DOHH2 (cell line): ENCODE results near the gene MYOZ1.
"Not testable (repeated sequence)": the region's sequence is repeated elsewhere in the genome, so short reads cannot be mapped to it uniquely, and the experiment has no call there.

Experiments
- H3F3A ChIP-seq: fragments of 200-600 bp; sonication (generic), shearing (Covaris generic); 2 replicates; pipeline ENCODE4 v1.6.0; 2016; ENCODE audit warnings: antibody characterized with exemption, mild to moderate bottlenecking; ENCODE audit not compliant: control insufficient read depth, insufficient read depth
- H3K27ac ChIP-seq: fragments of 200-600 bp; sonication (generic); 2 replicates; pipeline ENCODE4 v1.5.1; 2014; ENCODE audit warnings: low read depth, mild to moderate bottlenecking, low read length, moderate library complexity
- H3K27me3 ChIP-seq: fragments of 200-600 bp; sonication (generic); 2 replicates; pipeline ENCODE4 v1.6.1; 2014; ENCODE audit warnings: mild to moderate bottlenecking, low read length, mixed read lengths; ENCODE audit not compliant: control insufficient read depth
- H3K36me3 ChIP-seq: fragments of 200-600 bp; sonication (generic); 2 replicates; pipeline ENCODE4 v1.6.1; 2014; ENCODE audit warnings: mild to moderate bottlenecking, low read length, moderate library complexity, mixed read lengths; ENCODE audit not compliant: control insufficient read depth
- H3K4me1 ChIP-seq: fragments of 200-600 bp; sonication (generic); 2 replicates; pipeline ENCODE4 v1.6.1; 2014; ENCODE audit warnings: mild to moderate bottlenecking, low read length, mixed read lengths; ENCODE audit not compliant: control insufficient read depth
- H3K4me2 ChIP-seq: fragments of 200-600 bp; sonication (generic); 2 replicates; pipeline ENCODE4 v1.6.0; 2014; ENCODE audit warnings: mild to moderate bottlenecking, low read length, moderate library complexity
- H3K4me3 ChIP-seq: fragments of 200-600 bp; sonication (generic); 2 replicates; pipeline ENCODE4 v1.5.1; 2014; ENCODE audit warnings: mild to moderate bottlenecking, low read length, mixed read lengths
- H3K79me2 ChIP-seq: fragments of 200-600 bp; sonication (generic); 2 replicates; pipeline ENCODE4 v1.6.1; 2014; ENCODE audit warnings: mild to moderate bottlenecking, low read length, mixed read lengths; ENCODE audit not compliant: control insufficient read depth
- H3K9me2 ChIP-seq: fragments of 200-600 bp; sonication (generic); replicated peaks from 2 replicates; pipeline ENCODE4 v1.6.1; 2014; ENCODE audit warnings: mild to moderate bottlenecking, low read length, mixed read lengths; ENCODE audit not compliant: control insufficient read depth
- H3K9me3 ChIP-seq: fragments of 200-600 bp; sonication (generic); 2 replicates; pipeline ENCODE4 v1.6.1; 2014; ENCODE audit warnings: antibody characterized with exemption, low read length, mixed read lengths; ENCODE audit not compliant: control insufficient read depth, insufficient read depth
- H4K20me1 ChIP-seq: fragments of 200-600 bp; sonication (generic); 2 replicates; pipeline ENCODE4 v1.6.0; 2014; ENCODE audit warnings: low read depth, mild to moderate bottlenecking, antibody characterized with exemption, low read length, moderate library complexity; ENCODE audit not compliant: control insufficient read depth, insufficient read depth
- EZH2phosphoT487 ChIP-seq: fragments of 200-600 bp; sonication (generic); IDR thresholded peaks from 2 replicates; pipeline ENCODE4 v1.6.1; 2017; ENCODE audit warnings: borderline replicate concordance, mild to moderate bottlenecking, antibody characterized with exemption, low read length, moderate library complexity, mixed read lengths
- TF ChIP-seq, protein P1 (sequence below): fragments of 200-600 bp; sonication (generic); IDR thresholded peaks from one replicate; pipeline ENCODE4 v1.5.1; 2014; ENCODE audit warnings: antibody characterized with exemption, mild to moderate bottlenecking, low read depth, low read length; ENCODE audit not compliant: poor library complexity, severe bottlenecking

MYOZ1 gene

DNA sequence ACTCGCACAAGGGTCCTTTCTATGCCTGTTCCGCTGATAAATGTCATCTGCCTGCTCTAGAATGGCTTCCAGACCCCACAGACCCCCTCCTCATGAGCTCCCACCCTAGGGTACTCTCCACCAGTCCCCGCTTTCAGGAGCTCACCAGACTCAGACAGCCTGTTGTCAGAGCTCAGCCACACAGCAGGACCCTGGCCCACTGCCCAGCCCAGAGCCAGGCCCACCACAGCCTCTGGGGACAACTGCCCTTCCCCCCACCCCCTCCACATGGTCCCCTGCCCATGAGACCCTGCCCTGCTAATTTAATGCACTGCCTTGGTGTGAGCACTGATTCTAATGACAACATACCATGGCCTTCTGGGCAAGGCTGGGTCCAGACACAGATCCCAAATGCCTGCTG is 24.3 kb upstream of the MYOZ1 start:
- not testable (repeated sequence) for H3F3A ChIP-seq, H3K4me1 ChIP-seq, H3K36me3 ChIP-seq, H3K79me2 ChIP-seq, H3K27me3 ChIP-seq, H3K27ac ChIP-seq, H3K9me3 ChIP-seq, H3K4me2 ChIP-seq, H3K4me3 ChIP-seq, H3K9me2 ChIP-seq, H4K20me1 ChIP-seq

- H3K9me2 ChIP-seq, H3K4me2 ChIP-seq: not testable (repeated sequence)
These were observed 23.1 kb upstream of the MYOZ1 start for GRCh38 chr10:73664156-73665040.

GRCh38 chr10:73663621-73664020 is 22.3 kb upstream of the MYOZ1 start:
- not testable (repeated sequence) for H3K4me1 ChIP-seq, H4K20me1 ChIP-seq, H3K4me2 ChIP-seq, H3K9me2 ChIP-seq, H3F3A ChIP-seq, H3K27me3 ChIP-seq, H3K79me2 ChIP-seq, H3K4me3 ChIP-seq, H3K27ac ChIP-seq, H3K9me3 ChIP-seq, H3K36me3 ChIP-seq

More at GRCh38 chr10:73664156-73665040, 23.1 kb upstream of the MYOZ1 start:
- not testable (repeated sequence) for H3K4me3 ChIP-seq, H3K4me1 ChIP-seq, H3K36me3 ChIP-seq, H3K27ac ChIP-seq, H3K27me3 ChIP-seq, H3K79me2 ChIP-seq, H3F3A ChIP-seq, H3K9me3 ChIP-seq, H4K20me1 ChIP-seq

DNA sequence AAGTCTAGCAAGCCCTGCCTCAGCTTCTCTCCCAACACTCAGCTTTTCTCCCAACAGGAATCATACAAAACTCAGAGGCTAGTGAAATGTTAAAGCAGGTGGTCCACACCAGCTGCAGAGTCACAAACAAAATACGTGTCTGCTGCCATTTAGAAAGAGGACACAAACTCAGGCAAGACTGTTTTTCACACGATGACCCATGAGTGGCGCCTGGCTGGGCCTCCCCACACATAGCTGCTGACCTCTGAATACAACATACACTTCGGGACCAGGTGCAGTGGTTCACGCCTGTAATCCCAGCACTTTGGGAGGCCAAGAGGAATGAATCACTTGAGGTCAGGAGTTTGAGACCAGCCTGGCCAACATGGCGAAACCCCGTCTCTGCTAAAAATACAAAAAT is 21.4 kb upstream of the MYOZ1 start:
- H3K4me2 ChIP-seq, H3K9me2 ChIP-seq, H3K4me3 ChIP-seq, H4K20me1 ChIP-seq, H3K36me3 ChIP-seq, H3F3A ChIP-seq, H3K27ac ChIP-seq, H3K27me3 ChIP-seq, H3K79me2 ChIP-seq, H3K4me1 ChIP-seq, H3K9me3 ChIP-seq: not testable (repeated sequence)

DNA sequence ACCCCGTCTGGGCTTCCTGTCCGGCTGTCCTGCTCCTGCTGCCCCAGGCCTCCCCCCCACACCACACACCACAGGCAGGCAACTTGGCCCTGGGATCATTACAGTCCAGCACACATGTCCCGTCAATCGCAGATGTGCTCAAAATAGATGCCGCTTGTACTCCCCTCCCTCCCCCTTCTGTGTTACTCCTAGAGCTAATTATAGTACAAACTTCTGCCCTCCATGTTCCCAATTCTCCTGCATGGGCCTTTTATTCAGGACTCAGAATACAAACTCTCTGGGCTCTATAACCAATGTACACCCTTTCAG is 14.7 kb upstream of the MYOZ1 start, which contains the start of gene SYNPO2L:
TSS of gene SYNPO2L (minus strand) at position 40 of the 309 bp plus-strand sequence. CDS start 107 bp downstream, outside the sequence.
- no peak for TF ChIP-seq EZH2phosphoT487
- TF ChIP-seq, protein P1, sequence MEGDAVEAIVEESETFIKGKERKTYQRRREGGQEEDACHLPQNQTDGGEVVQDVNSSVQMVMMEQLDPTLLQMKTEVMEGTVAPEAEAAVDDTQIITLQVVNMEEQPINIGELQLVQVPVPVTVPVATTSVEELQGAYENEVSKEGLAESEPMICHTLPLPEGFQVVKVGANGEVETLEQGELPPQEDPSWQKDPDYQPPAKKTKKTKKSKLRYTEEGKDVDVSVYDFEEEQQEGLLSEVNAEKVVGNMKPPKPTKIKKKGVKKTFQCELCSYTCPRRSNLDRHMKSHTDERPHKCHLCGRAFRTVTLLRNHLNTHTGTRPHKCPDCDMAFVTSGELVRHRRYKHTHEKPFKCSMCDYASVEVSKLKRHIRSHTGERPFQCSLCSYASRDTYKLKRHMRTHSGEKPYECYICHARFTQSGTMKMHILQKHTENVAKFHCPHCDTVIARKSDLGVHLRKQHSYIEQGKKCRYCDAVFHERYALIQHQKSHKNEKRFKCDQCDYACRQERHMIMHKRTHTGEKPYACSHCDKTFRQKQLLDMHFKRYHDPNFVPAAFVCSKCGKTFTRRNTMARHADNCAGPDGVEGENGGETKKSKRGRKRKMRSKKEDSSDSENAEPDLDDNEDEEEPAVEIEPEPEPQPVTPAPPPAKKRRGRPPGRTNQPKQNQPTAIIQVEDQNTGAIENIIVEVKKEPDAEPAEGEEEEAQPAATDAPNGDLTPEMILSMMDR = no peak
- Histone ChIP-seq H3K4me1 (peaks cover 4% of the 10 kb centered on the region), H3K27ac (no peak within 1 kb of the TSS), H3K27me3 (no peaks in the 10 kb centered on the region), H3F3A (no peaks in the 10 kb centered on the region), H3K36me3 (no peaks in the 10 kb centered on the region), H3K9me3 (no peaks in the 10 kb centered on the region), H3K4me3 (no peak within 1 kb of the TSS), H4K20me1 (no peaks in the 10 kb centered on the region), H3K79me2 (no peaks in the 10 kb centered on the region), H3K9me2 (no peaks in the 10 kb centered on the region), H3K4me2 (no peak within 1 kb of the TSS)
